ENCODE results near the gene PRKCZ. TPM values are rescaled to one million over a fixed set of nuclear protein-coding genes. Genes with fewer than 3 reads are reported as not detected.

PRKCZ gene
- total RNA-seq, 2 experiments from 2014 or later: 17.8 to 19.0 TPM

GRCh38 chr1:2104621-2105427 is 54.6 kb downstream of the PRKCZ start:
- no peaks in the 10 kb centered on the region for H3K4me1 Mint-ChIP-seq (ENCODE audit: low read depth)
- intact Hi-C loops (cut with DNase I, micrococcal nuclease): no loop called here
- no peak overlapping the region for H3K4me3 Mint-ChIP-seq
- POLR2A ChIA-PET: no interaction called here
- H3K9me3 ChIP-seq (ENCODE audit: control insufficient read depth in 1 of 2, insufficient read depth in 1 of 2, low read length in 2 of 2): no peaks in the 10 kb centered on the region
- peaks cover 7% of the 10 kb centered on the region for H3K36me3 Mint-ChIP-seq (ENCODE audit: low read depth)
- H3K4me1 ChIP-seq (ENCODE audit: insufficient read depth, low read length): no peaks in the 10 kb centered on the region
- CTCF ChIA-PET: no interaction called here
- peaks cover 7% of the 10 kb centered on the region for H3K36me3 ChIP-seq (ENCODE audit: insufficient read depth, low read length)
- DNase-seq (no peak), ATAC-seq (ENCODE audit: poor library complexity) (no peak)
- no peaks in the 10 kb centered on the region for H3K27me3 Mint-ChIP-seq
- no peak overlapping the region for H3K27ac ChIP-seq (ENCODE audit: low read depth in 1 of 2, low read length in 2 of 2)
- no peaks in the 10 kb centered on the region for H3K9me3 Mint-ChIP-seq
- TF ChIP-seq, protein P1, sequence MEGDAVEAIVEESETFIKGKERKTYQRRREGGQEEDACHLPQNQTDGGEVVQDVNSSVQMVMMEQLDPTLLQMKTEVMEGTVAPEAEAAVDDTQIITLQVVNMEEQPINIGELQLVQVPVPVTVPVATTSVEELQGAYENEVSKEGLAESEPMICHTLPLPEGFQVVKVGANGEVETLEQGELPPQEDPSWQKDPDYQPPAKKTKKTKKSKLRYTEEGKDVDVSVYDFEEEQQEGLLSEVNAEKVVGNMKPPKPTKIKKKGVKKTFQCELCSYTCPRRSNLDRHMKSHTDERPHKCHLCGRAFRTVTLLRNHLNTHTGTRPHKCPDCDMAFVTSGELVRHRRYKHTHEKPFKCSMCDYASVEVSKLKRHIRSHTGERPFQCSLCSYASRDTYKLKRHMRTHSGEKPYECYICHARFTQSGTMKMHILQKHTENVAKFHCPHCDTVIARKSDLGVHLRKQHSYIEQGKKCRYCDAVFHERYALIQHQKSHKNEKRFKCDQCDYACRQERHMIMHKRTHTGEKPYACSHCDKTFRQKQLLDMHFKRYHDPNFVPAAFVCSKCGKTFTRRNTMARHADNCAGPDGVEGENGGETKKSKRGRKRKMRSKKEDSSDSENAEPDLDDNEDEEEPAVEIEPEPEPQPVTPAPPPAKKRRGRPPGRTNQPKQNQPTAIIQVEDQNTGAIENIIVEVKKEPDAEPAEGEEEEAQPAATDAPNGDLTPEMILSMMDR (IDR thresholded peaks at IDR 0.05): no peak
- no peak overlapping the region for H3K4me3 ChIP-seq (ENCODE audit: low read length)
- no peak overlapping the region for H3K27ac Mint-ChIP-seq
- H3K27me3 ChIP-seq (ENCODE audit: control insufficient read depth in 1 of 2, insufficient read depth in 2 of 2, low read length in 2 of 2): no peaks in the 10 kb centered on the region

DNA sequence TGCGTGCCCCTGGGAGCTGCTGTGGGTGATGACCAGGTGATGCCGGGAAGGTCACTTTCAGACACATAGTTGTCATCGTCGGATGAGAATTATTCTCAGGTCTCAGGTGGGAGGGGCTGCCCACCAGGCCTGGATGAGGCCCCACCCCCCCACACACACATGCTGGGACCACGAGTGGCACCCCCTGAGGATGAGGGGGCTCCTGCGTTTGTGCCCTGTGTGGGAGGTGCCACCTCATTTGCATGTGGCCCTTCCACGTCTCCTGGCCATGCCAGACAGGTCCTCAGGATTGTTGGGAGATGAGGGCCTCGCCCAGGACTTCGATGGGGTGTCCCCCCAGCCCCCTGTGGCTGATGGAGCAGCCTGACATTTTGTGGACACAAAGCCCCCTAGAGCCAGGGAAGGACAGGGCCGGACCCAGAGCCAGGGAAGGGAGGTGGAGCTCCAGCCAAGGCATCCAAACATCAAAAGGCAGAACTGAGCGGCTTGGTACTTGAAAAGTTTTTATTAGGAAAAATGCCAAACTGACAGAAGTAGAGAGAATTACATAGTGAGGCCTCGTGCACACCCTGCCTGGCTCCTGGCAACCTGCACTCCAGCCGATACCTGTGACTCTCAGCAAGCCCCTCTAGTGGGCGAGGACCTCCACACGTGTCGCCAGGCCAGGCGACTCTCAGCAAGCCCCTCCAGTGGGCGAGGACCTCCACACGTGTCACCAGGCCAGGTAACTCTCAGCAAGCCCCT is 55.7 kb downstream of the PRKCZ start:
- peaks cover 7% of the 10 kb centered on the region for H3K36me3 ChIP-seq (ENCODE audit: insufficient read depth, low read length)
- DNase-seq: no peak

DNA sequence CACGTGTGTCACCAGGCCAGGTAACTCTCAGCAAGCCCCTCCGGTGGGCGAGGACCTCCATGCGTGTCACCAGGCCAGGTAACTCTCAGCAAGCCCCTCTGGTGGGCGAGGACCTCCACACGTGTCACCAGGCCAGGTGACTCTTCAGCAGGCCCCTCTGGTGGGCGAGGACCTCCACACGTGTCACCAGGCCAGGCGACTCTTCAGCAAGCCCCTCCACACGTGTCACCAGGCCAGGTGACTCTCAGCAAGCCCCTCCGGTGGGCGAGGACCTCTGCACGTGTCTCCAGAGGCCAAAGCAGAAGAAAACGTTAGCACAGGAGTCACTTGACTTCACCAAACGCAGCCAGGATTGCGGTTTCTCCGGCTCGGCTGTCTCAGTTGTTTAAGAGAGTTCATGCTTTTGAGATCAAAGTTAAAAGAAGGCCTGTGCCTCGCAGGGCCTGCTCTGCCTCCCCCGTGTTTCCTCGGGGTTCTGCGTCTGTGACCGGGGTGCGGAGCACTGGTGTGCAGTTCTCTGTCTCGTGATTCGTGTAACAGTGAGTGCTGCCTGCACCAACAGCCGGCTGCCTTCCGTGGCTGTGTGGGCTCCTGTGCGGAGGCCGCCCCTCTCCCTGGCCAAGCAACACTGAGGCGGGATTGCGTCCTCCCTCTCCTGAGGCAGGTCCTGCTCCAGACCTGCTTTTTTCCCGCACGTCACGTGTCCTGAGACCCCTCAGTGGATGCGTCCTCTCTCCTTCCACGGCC is 56.6 kb downstream of the PRKCZ start:
- TF ChIP-seq, protein P1 (IDR thresholded peaks at IDR 0.05): no peak
- H3K4me3 Mint-ChIP-seq: no peak overlapping the region
- no peak for DNase-seq
- Histone ChIP-seq H3K27ac (ENCODE audit: low read depth in 1 of 2, low read length in 2 of 2) (no peak overlapping the region), H3K9me3 (ENCODE audit: control insufficient read depth in 1 of 2, insufficient read depth in 1 of 2, low read length in 2 of 2) (no peaks in the 10 kb centered on the region), H3K36me3 (ENCODE audit: insufficient read depth, low read length) (peaks cover 7% of the 10 kb centered on the region), H3K27me3 (ENCODE audit: control insufficient read depth in 1 of 2, insufficient read depth in 2 of 2, low read length in 2 of 2) (no peaks in the 10 kb centered on the region), H3K4me1 (ENCODE audit: insufficient read depth, low read length) (no peaks in the 10 kb centered on the region), H3K4me3 (ENCODE audit: low read length) (no peak overlapping the region)
- CTCF ChIA-PET: no interaction called here
- no peak for ATAC-seq (ENCODE audit: poor library complexity)
- POLR2A ChIA-PET: no interaction called here
- no peak overlapping the region for H3K27ac Mint-ChIP-seq
- intact Hi-C loops (cut with DNase I, micrococcal nuclease): no loop called here
- H3K36me3 Mint-ChIP-seq (ENCODE audit: low read depth): no peaks in the 10 kb centered on the region
- H3K4me1 Mint-ChIP-seq (ENCODE audit: low read depth): no peaks in the 10 kb centered on the region
- no peaks in the 10 kb centered on the region for H3K27me3 Mint-ChIP-seq
- no peaks in the 10 kb centered on the region for H3K9me3 Mint-ChIP-seq

More for the DNA sequence above, 55.7 kb downstream of the PRKCZ start:
- intact Hi-C loops (cut with DNase I, micrococcal nuclease): no loop called here
- Histone ChIP-seq H3K27ac (ENCODE audit: low read depth in 1 of 2, low read length in 2 of 2) (no peak overlapping the region), H3K4me3 (ENCODE audit: low read length) (no peak overlapping the region), H3K9me3 (ENCODE audit: control insufficient read depth in 1 of 2, insufficient read depth in 1 of 2, low read length in 2 of 2) (no peaks in the 10 kb centered on the region), H3K27me3 (ENCODE audit: control insufficient read depth in 1 of 2, insufficient read depth in 2 of 2, low read length in 2 of 2) (no peaks in the 10 kb centered on the region), H3K4me1 (ENCODE audit: insufficient read depth, low read length) (no peaks in the 10 kb centered on the region)
- H3K36me3 Mint-ChIP-seq (ENCODE audit: low read depth): peaks cover 7% of the 10 kb centered on the region
- H3K4me1 Mint-ChIP-seq (ENCODE audit: low read depth): no peaks in the 10 kb centered on the region
- POLR2A ChIA-PET: no interaction called here
- no peak for ATAC-seq (ENCODE audit: poor library complexity)
- H3K4me3 Mint-ChIP-seq: no peak overlapping the region
- H3K27ac Mint-ChIP-seq: no peak overlapping the region
- TF ChIP-seq, protein P1 (IDR thresholded peaks at IDR 0.05): no peak
- CTCF ChIA-PET: no interaction called here
- no peaks in the 10 kb centered on the region for H3K27me3 Mint-ChIP-seq
- H3K9me3 Mint-ChIP-seq: no peaks in the 10 kb centered on the region
